GM12892 (cell line): Measurements from ENCODE around the gene PSEN1.

Source experiments
- POLR2A ChIP-seq: IDR thresholded peaks from 2 replicates; pipeline ENCODE4 v1.6.1; 2011; ENCODE audit warnings: low read depth, low read length, control low read depth
- POLR2AphosphoS5 ChIP-seq: IDR thresholded peaks from 2 replicates; pipeline ENCODE4 v1.6.1; 2011; ENCODE audit warnings: low read depth, low read length, control low read depth
- TAF1 ChIP-seq: IDR thresholded peaks from 2 replicates; pipeline ENCODE4 v1.6.1; 2011; ENCODE audit warnings: low read depth, mild to moderate bottlenecking, control low read depth, low read length, borderline replicate concordance

GRCh38 chr14:73242357-73242901 is 106.1 kb downstream of the PSEN1 start:
- TF ChIP-seq TAF1, result no peak
- no peak for TF ChIP-seq POLR2AphosphoS5
- TF ChIP-seq POLR2A, result no peak
